HepG2 (cell line): ENCODE data around the gene INF2. TPM values are rescaled to one million over a fixed set of nuclear protein-coding genes. Genes with fewer than 3 reads are reported as not detected.
A peak's percentile ranks its signal among the peaks of the same experiment; 100 is the strongest.

ENCODE experiments used
- CAMTA2 ChIP-seq: sonication (generic); formaldehyde crosslinking; IDR thresholded peaks from 2 replicates; pipeline ENCODE4 v1.4.0; 2020; ENCODE audit warnings: mild to moderate bottlenecking, missing genetic modification reagents, borderline replicate concordance
- GLI4 ChIP-seq: sonication (generic); formaldehyde crosslinking; IDR thresholded peaks from 2 replicates; pipeline ENCODE4 v1.5.1; 2020; ENCODE audit warnings: missing genetic modification reagents, mild to moderate bottlenecking, moderate library complexity, borderline replicate concordance
- GTF3A ChIP-seq: sonication (generic); formaldehyde crosslinking; conservative IDR thresholded peaks from 2 replicates; pipeline ENCODE4 v1.4.0; 2020; ENCODE audit warnings: mild to moderate bottlenecking, missing genetic modification reagents
- HOXA7 ChIP-seq: sonication (generic); formaldehyde crosslinking; IDR thresholded peaks from 2 replicates; pipeline ENCODE4 v1.8.1; 2022; ENCODE audit warnings: mild to moderate bottlenecking, missing genetic modification reagents, moderate library complexity
- IRF2 ChIP-seq: IDR thresholded peaks from 2 replicates; pipeline ENCODE4 v1.6.1; 2018; ENCODE audit warnings: missing genetic modification reagents, missing compliant biosample characterization
- JDP2 ChIP-seq: sonication (generic); formaldehyde crosslinking; IDR thresholded peaks from 2 replicates; pipeline ENCODE4 v1.8.1; 2022; ENCODE audit warnings: missing genetic modification reagents, borderline replicate concordance
- KDM6A ChIP-seq: IDR thresholded peaks from 2 replicates; pipeline ENCODE4 v1.6.1; 2016; ENCODE audit warnings: low read depth
- MED8 ChIP-seq: sonication (generic); formaldehyde crosslinking; IDR thresholded peaks from 2 replicates; pipeline ENCODE4 v1.8.1; 2023; ENCODE audit warnings: mild to moderate bottlenecking, missing genetic modification reagents; ENCODE audit not compliant: insufficient replicate concordance
- MEIS1 ChIP-seq: sonication (generic); formaldehyde crosslinking; IDR thresholded peaks from 2 replicates; pipeline ENCODE4 v1.9.0; 2021; ENCODE audit warnings: mild to moderate bottlenecking, missing genetic modification reagents, moderate library complexity, borderline replicate concordance
- MXD1 ChIP-seq: sonication (generic); formaldehyde crosslinking; IDR thresholded peaks from 2 replicates; pipeline ENCODE4 v1.4.0; 2020; ENCODE audit warnings: mild to moderate bottlenecking, missing genetic modification reagents
- MYC ChIP-seq: sonication (generic); formaldehyde crosslinking; IDR thresholded peaks from 2 replicates; pipeline ENCODE4 v1.9.0; 2021; ENCODE audit warnings: missing genetic modification reagents, borderline replicate concordance
- NKX3-1 ChIP-seq: sonication (generic); formaldehyde crosslinking; IDR thresholded peaks from 2 replicates; pipeline ENCODE4 v1.5.0; 2020; ENCODE audit warnings: missing genetic modification reagents
- SMAD1 ChIP-seq: sonication (generic); formaldehyde crosslinking; IDR thresholded peaks from 2 replicates; pipeline ENCODE4 v1.4.0; 2020; ENCODE audit warnings: missing genetic modification reagents, low read depth, mild to moderate bottlenecking, borderline replicate concordance
- SP140L ChIP-seq: sonication (generic); formaldehyde crosslinking; IDR thresholded peaks from 2 replicates; pipeline ENCODE4 v1.4.0; 2020; ENCODE audit warnings: missing genetic modification reagents, borderline replicate concordance
- SP4 ChIP-seq: sonication (generic); formaldehyde crosslinking; IDR thresholded peaks from 2 replicates; pipeline ENCODE4 v1.8.1; 2023; ENCODE audit warnings: mild to moderate bottlenecking, missing genetic modification reagents
- ZFP41 ChIP-seq: sonication (generic); formaldehyde crosslinking; IDR thresholded peaks from 2 replicates; pipeline ENCODE4 v1.4.0; 2020; ENCODE audit warnings: mild to moderate bottlenecking, missing genetic modification reagents, borderline replicate concordance
- ZNF10 ChIP-seq: sonication (generic); formaldehyde crosslinking; IDR thresholded peaks from 2 replicates; pipeline ENCODE4 v1.4.0; 2020; ENCODE audit warnings: mild to moderate bottlenecking, low read depth, missing genetic modification reagents, borderline replicate concordance
- ZNF101 ChIP-seq: sonication (generic); formaldehyde crosslinking; IDR thresholded peaks from 2 replicates; pipeline ENCODE4 v1.4.0; 2020; ENCODE audit warnings: mild to moderate bottlenecking, low read depth, missing genetic modification reagents, borderline replicate concordance
- ZNF224 ChIP-seq: sonication (generic); formaldehyde crosslinking; IDR thresholded peaks from 2 replicates; pipeline ENCODE4 v1.5.0; 2020; ENCODE audit warnings: mild to moderate bottlenecking, missing genetic modification reagents
- ZNF335 ChIP-seq: sonication (generic); formaldehyde crosslinking; IDR thresholded peaks from 2 replicates; pipeline ENCODE4 v1.4.0; 2020; ENCODE audit warnings: missing genetic modification reagents
- ZNF430 ChIP-seq: sonication (generic); formaldehyde crosslinking; IDR thresholded peaks from 2 replicates; pipeline ENCODE4 v1.9.0; 2021; ENCODE audit warnings: mild to moderate bottlenecking, missing genetic modification reagents
- ZNF704 ChIP-seq: sonication (generic); formaldehyde crosslinking; IDR thresholded peaks from 2 replicates; pipeline ENCODE4 v1.8.1; 2023; ENCODE audit warnings: mild to moderate bottlenecking, inconsistent platforms, moderate library complexity, missing genetic modification reagents, borderline replicate concordance
- ZNF75D ChIP-seq: sonication (generic); formaldehyde crosslinking; IDR thresholded peaks from 2 replicates; pipeline ENCODE4 v1.8.1; 2023; ENCODE audit warnings: missing genetic modification reagents, mild to moderate bottlenecking, borderline replicate concordance
- ZUFSP ChIP-seq: sonication (generic); formaldehyde crosslinking; IDR thresholded peaks from 2 replicates; pipeline ENCODE4 v1.9.0; 2021; ENCODE audit warnings: missing genetic modification reagents, mild to moderate bottlenecking, borderline replicate concordance
- polyA plus RNA-seq, 8 experiments: library from polyadenylated mRNA; depleted of rRNA in 3 of 8; stranded (reverse) in 7 of 8; unstranded in 1 of 8; fragments of >200 nt; fragmentation: Illumina TruSeq in 4 of 8; extraction: Trizol in 4 of 8; gene quantifications; 2 replicates each; pipeline versions ENCODE4 v1.2.1 to v1.2.3, GENCODE V29; 2011 to 2016; ENCODE audit warnings: low read depth in 4 of 8, missing spikeins in 1 of 8, mixed read lengths in 1 of 8; ENCODE audit not compliant: insufficient read depth in 1 of 8
- total RNA-seq, 5 experiments: library from RNA; depleted of rRNA; stranded (reverse); fragments of >200 nt; fragmentation: Illumina TruSeq; extraction: Trizol; gene quantifications; 2 replicates each; pipeline ENCODE4 v1.2.3, GENCODE V29; 2016; ENCODE audit warnings: low read depth in 1 of 5
- TF ChIP-seq, protein P1 (sequence below): sonication (generic); formaldehyde crosslinking; IDR thresholded peaks from 2 replicates; pipeline ENCODE4 v1.5.1; 2020; ENCODE audit warnings: missing genetic modification reagents, mild to moderate bottlenecking, borderline replicate concordance

INF2 gene
- total and polyA plus RNA-seq, 2 of the 13 experiments (the other 11 are each of a cell fraction or from before 2014, with no cell fraction given): 16.4 to 26.4 TPM

DNA sequence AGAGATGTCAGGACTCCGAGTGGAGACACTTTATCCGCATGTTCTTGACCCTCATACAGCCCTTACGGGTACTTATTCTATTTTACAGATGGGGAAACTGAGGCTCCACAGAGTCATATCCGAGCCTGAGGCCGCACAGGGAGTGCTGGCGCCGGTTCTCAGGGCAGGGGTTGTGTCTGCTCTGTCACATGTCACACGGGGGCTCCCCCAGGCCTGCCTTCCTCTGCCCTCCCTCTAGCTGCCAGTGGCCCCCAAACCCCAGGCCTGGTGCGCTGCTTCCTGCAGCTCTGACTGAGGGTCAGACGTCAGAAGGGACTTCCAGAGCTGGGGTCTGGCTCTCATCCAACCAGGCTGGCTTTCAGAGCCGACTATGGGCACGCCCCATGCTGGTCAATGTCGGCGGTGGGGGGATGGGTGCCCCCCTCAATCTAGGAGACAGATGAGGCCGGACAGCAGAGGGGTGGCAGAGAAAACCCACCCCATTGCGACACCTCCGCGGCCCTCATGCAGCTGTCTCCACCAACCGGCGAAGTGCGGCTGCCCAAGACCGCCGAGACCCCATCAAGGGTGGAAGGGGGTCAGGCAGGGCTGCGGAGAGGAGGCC lies 811 bp upstream of the INF2 start (continued):
- TF ChIP-seq, protein P1, sequence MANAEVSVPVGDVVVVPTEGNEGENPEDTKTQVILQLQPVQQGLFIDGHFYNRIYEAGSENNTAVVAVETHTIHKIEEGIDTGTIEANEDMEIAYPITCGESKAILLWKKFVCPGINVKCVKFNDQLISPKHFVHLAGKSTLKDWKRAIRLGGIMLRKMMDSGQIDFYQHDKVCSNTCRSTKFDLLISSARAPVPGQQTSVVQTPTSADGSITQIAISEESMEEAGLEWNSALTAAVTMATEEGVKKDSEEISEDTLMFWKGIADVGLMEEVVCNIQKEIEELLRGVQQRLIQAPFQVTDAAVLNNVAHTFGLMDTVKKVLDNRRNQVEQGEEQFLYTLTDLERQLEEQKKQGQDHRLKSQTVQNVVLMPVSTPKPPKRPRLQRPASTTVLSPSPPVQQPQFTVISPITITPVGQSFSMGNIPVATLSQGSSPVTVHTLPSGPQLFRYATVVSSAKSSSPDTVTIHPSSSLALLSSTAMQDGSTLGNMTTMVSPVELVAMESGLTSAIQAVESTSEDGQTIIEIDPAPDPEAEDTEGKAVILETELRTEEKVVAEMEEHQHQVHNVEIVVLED (CRISPR knock-in tag): no peak
- TF ChIP-seq JDP2 (no peak), ZNF704 (CRISPR knock-in tag) (0 out of 2 replicates have a peak, but pooled peaks have one; percentile 4), KDM6A (CRISPR knock-in tag) (no peak), IRF2 (CRISPR knock-in tag) (no peak), ZFP41 (CRISPR knock-in tag) (no peak), MED8 (CRISPR knock-in tag) (no peak), SP140L (0 out of 2 replicates have a peak, but pooled peaks have one; percentile 43), GTF3A (0 out of 2 replicates have a peak, but pooled peaks have one; percentile 56), CAMTA2 (CRISPR knock-in tag) (no peak), ZNF224 (no peak), HOXA7 (CRISPR knock-in tag) (peak; percentile 88; the same call in 1 of the 2 replicates), ZNF430 (CRISPR knock-in tag) (no peak), GLI4 (CRISPR knock-in tag) (no peak), ZNF335 (CRISPR knock-in tag) (no peak), MYC (peak; percentile 56; the same call in 1 of the 2 replicates), MXD1 (no peak), MEIS1 (CRISPR knock-in tag) (0 out of 2 replicates have a peak, but pooled peaks have one; percentile 7), SMAD1 (CRISPR knock-in tag) (no peak), SP4 (CRISPR knock-in tag) (no peak), ZNF10 (CRISPR knock-in tag) (no peak), ZNF75D (CRISPR knock-in tag) (no peak), ZUFSP (no peak), ZNF101 (CRISPR knock-in tag) (no peak), NKX3-1 (no peak)
